ENCODE data around the gene CCN5.
"Not testable (repeated sequence)": the region's sequence is repeated elsewhere in the genome, so short reads cannot be mapped to it uniquely, and the experiment has no call there.

The CCN5 gene, protein sequence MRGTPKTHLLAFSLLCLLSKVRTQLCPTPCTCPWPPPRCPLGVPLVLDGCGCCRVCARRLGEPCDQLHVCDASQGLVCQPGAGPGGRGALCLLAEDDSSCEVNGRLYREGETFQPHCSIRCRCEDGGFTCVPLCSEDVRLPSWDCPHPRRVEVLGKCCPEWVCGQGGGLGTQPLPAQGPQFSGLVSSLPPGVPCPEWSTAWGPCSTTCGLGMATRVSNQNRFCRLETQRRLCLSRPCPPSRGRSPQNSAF

DNA sequence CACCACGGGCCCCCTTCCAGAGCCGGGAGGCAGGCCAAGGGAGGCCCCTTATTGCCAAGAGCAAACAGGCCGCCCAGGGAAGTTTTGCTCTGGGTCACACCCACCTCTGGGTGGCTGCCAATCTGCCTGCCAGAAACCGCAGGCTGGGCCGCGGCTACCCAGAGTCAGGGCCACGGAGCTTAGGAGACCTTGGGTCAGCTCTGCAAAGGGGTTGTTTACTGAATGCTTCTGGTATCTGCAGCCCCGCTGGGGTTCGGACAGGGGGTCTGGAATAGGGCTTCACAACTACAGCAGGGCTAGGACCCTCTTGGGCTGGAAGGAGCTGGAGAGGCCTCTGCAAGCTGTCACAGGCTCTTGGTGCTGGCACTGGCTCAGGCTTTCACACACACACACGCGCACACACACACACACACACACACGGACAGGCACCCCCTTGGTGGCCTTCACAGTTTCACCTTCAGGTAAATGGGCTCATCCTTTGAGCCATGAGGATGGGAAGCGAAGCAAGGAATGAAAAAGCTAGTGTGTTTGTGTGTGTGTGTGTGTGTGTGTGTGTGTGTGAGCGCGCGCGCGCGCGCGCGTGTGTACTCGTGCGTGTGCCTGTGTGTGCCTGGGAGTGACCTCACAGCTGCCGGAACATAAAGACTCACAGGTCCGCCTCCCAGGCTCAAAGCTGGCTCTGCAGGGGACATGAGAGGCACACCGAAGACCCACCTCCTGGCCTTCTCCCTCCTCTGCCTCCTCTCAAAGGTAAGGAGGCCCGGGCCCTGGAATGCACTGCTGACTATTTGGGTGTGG, at the start of gene CCN5:
Gene CCN5, plus strand, starts transcription at position 669 of the 798 bp plus-strand sequence. Its CDS starts 22 bp downstream, at position 691.
- no peak for DNase-seq

DNA sequence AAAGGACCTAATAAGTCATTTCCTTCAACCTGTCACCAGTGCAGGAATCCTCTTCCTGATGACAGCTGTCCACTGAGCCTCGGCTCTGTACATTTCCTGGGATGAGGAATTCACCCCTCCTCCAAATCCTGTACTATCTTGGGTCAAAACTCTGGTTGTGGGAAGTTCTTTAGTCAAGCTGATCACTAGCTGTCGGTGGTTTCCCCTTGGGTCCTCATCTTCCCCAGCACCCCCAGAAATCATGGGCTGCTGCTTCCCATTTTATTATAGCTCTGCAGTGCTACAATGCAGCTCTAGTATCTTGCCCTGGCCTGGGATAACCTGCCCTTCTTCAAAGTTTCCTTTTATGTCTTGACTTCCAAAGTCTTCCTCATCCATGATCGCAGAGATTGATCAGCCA, 49.1 kb upstream of the CCN5 start:
- no peak for DNase-seq

- not testable (repeated sequence) for DNase-seq
Observed at GRCh38 chr20:44670851-44671250, 44.3 kb upstream of the CCN5 start.

DNA sequence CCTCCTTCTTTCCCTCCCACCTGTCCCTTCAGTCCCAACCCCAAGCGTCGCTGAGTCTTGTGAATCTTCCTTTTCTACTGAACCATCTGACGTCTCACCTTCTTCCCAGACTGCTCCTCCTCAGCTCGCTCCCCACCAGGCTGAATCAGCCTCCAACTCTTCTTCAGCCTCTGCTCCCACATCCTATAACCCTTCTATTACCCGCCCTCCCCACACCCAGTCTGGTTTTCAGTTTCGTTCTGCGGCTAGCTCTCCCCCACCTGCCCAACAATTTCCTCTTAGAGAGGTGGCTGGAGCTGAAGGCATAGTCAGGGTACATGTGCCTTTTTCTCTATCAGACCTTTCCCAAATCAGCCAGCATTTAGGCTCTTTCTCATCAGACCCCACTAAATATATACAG, 43.6 kb upstream of the CCN5 start:
- not testable (repeated sequence) for DNase-seq

DNA sequence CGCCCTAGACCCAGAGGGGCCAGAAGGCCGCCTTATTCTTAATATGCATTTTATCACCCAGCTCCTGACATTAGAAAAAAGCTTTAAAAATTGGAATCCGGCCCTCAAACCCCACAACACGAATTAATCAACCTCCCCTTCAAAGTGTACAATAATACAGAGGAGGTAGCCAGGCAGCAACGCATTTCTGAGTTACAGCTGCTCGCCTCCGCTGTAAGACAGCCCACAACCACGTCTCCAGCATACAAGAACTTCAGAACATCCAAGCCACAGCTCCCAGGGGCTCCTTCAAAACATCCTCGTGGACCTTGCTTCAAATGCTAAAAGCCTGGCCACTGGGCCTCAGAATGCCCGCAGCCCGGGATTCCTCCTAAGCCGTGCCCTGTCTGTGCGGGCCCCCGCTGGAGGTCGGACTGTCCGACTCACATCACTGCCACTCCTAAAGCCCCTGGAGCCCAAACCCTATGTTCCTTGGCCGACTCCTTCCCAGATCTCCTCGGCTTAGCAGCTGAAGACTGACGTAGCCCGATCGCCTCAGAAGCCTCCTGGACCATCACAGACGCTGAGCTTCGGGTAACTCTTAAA, 42.8 kb upstream of the CCN5 start:
- DNase-seq = not testable (repeated sequence)

DNA sequence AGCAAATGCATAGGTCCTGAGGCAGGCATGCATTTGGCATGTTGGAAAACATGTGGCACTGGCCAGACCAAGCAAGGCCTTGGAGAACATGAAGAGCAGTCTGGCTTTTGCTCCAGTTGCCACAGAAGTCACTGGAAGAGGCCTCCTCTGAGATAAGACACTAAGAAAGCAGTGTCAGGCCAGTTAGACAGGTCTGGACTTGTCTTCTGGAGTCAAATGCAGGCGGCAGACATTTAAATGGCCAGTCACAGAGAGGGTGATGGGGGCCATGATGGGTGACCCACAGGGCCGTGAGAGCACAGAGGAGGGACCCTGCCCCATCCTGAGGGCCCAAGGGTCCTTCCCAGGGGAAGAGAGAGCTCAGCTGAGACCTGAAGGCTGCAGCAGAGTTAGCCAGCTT, 36.9 kb upstream of the CCN5 start:
- no peak for DNase-seq

DNA sequence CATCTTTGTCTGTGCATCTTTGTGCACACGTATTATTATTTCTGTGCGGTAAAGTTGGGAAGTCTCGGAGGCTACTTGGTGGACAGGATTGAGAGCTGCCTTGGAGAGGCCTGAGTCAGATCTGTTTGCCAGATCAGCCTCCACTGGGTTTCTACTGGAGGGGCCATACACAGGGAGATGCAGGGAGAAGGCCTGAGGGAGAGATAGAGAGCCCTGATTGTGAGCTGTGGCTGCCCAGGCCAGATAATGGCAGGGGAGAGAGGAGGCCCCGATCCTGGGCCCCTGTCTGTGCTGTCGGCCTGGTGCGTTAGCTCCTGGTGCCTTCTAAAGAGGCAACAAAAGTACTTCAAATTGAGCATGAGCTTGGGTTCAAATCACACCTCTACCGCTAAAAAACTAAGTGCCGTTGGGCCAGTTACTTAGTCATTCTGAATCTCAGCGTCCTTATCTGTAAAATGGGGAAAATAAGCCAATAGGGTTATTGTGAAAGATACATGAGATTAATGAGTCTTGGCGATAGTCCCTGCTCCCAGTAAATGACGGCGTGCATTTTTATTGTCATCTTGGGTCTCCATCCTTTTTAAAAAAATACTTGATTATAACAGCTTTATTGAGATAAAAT, 36.1 kb upstream of the CCN5 start:
- no peak for DNase-seq

GRCh38 chr20:44681796-44682566, 33.2 kb upstream of the CCN5 start:
- no peak for DNase-seq

- peak; percentile 51 to 64 for DNase-seq
Observed at GRCh38 chr20:44683263-44684046, 31.7 kb upstream of the CCN5 start.

DNA sequence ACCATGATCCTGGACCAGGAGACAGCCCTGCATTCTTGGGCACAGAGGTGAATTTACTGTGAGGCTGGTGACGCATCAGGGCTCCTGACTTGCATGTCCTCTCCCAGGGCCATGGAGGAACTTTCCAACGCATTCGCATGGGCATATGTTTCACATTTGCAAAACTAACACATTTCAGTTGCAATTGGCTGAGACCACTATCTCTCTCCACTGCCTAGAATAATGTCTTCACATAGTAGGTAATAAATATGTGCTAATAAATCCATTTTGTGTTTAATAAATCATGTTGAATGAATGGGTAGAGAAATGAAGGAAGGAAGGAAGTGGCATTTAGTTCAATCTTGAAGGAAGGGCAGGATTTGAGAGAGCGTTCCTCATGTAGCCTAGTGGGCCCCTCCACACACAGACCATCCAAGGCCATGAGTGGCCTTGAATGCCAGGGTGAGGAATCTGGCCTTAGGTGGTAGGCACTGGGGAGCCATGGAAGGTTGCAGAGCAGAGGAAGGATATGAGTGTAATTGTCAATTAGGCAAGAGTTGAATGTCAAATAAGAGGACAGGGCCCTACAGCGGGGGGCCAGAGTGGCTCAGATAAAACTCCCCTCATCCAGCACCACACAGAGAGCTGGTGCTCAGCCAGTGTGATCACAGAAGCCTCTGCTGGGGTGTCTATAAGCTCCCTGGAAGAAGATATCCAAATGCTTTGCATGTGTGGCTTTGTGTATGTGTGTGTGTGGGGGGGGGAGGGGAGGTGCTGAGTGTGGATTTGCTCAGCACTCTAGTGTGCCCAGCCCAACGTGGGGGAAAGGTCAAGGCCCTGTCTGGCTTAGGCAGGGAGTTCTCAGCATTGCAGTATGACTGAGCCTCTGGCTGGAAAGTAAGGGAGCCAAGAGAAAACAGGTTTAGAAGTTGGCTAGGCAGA, 30.9 kb upstream of the CCN5 start:
- no peak for DNase-seq

- DNase-seq = no peak
Observed at GRCh38 chr20:44686934-44687333, 28.2 kb upstream of the CCN5 start.

DNA sequence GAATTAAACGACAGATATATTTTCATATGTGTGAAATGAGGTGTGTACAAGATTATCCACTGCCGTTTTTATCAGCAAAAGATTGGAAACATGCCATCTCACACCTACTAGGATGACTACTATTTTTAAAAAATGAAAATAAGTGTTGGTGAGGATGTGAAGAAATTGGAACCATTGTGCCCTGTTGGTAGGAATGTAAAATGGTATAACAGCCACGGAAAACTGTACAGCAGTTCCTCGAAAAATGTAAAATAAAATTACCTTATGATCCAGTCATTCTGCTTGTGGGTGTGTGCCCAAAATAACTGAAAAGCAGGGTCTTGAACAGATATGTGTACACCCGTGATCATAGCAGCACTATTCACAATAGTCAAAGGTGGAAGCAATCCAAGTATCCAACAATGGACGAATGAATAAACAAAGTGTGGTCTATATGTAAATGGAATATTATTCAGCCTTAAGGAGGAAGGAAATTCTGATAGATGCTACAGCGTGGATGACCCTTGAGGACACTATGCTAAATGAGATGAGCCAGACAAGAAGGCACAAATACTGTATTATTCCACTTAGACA, 27.0 kb upstream of the CCN5 start:
- DNase-seq = no peak

- no peak for DNase-seq
Observed at GRCh38 chr20:44689809-44690208, 25.4 kb upstream of the CCN5 start.

- DNase-seq = no peak
Observed at GRCh38 chr20:44690781-44691423, 24.3 kb upstream of the CCN5 start.

GRCh38 chr20:44691424-44692423, 23.4 kb upstream of the CCN5 start:
- DNase-seq = no peak

DNA sequence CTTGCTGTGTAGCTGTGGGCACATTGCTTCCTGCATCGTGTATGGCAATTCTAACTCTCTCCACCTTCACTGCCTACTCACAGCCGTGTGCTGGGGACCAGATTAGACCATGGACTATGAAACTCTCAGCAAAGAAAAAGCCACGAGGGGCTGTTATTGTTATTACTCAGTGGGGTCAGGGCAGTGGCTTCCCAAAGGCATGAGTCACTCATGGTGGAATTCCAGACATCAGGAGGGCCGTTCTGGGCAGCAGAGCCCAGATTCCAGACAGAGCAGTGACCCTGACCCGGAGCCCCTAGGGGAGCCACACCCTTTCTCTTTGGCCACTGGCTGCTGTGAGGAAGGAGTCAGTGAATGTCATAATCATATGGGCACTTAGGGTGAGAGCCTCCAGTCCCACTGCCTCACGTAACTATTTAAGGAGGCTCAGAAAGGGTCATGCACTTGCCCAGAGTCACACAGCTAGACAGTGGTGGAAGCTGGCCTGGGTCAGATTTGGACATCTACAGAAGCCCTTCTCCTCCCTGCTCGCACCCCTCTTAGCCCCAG, 22.2 kb upstream of the CCN5 start:
- DNase-seq = no peak

DNA sequence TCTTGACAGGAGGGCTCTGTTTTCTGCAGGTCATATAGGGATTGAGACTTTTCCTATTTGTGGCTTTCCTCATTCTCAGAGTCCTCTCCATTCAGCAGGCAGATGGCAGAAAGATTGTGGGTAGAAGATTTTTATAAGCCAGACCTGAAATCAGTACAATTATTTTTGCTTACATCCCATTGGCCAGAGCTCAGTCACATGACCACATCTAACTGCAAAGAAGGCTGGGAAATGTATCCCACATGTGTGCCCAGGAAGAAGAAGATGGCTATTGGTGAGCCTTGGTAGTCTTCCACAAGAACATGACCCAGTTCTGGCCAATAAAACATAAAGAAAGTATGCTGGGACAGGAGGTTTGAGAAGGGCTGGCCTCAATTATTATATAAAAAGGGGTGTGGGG, 21.5 kb upstream of the CCN5 start:
- DNase-seq = no peak

DNA sequence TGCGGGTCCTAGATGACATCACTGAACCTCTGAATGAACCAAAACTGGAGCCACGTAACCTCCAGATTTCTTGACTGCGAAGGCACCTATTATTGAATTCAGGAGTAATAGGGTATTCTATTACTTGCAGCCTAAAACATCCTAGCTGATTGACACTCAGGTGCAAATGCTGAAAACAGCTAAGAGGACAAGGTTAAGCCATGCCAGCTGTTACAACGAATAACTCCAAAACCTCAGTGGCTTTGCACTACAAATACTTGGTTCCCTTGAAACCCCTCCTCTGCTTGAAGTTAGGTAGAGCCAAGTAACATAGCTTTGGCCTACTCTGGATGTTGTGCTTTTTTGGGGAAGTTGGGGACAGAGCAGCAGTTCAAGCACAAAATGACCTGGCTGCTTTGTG, 21.0 kb upstream of the CCN5 start:
- DNase-seq = no peak
